ENCODE measurements around the gene MMP14. TPM values are rescaled to one million over a fixed set of nuclear protein-coding genes. Genes with fewer than 3 reads are reported as not detected.

The MMP14 gene
- total and polyA plus RNA-seq, 2 of the 13 experiments (the other 11 are each of a cell fraction or from before 2014, with no cell fraction given), result 5.2 to 9.8 TPM

GRCh38 chr14:22872033-22872832, 35.8 kb downstream of the MMP14 start (continued):
- TF ChIP-seq FOXA1 (IDR thresholded peaks at IDR 0.05) (no peak), FOXA1 (CRISPR knock-in tag; IDR thresholded peaks at IDR 0.05) (no peak), CCAR2 (optimal IDR thresholded peaks at IDR 0.05; ENCODE audit: low read depth, low read length) (peak; percentile 82), BRCA1 (CRISPR knock-in tag; IDR thresholded peaks at IDR 0.05) (0 out of 2 replicates have a peak, but pooled peaks have one; percentile 38), ZBTB43 (CRISPR knock-in tag; conservative IDR thresholded peaks at IDR 0.05) (peak; percentile 61; the same call in 1 of the 2 replicates), MED8 (CRISPR knock-in tag; IDR thresholded peaks at IDR 0.05; ENCODE audit: insufficient replicate concordance) (no peak), PCBP1 (IDR thresholded peaks at IDR 0.05; ENCODE audit: borderline replicate concordance, low read depth, low read length) (no peak), ZFYVE20 (CRISPR knock-in tag; IDR thresholded peaks at IDR 0.05; ENCODE audit: borderline replicate concordance, low read depth) (no peak), SP2 (CRISPR knock-in tag; IDR thresholded peaks at IDR 0.05) (no peak), ZNF709 (CRISPR knock-in tag; IDR thresholded peaks at IDR 0.05) (0 out of 2 replicates have a peak, but pooled peaks have one; percentile 7), TBX3 (IDR thresholded peaks at IDR 0.05; ENCODE audit: borderline replicate concordance) (no peak), MTERF4 (CRISPR knock-in tag; IDR thresholded peaks at IDR 0.05) (peak; percentile 66; the same call in 1 of the 2 replicates), GPBP1L1 (CRISPR knock-in tag; IDR thresholded peaks at IDR 0.05) (no peak), ZNF501 (CRISPR knock-in tag; IDR thresholded peaks at IDR 0.05) (no peak), PRMT3 (CRISPR knock-in tag; IDR thresholded peaks at IDR 0.05; ENCODE audit: borderline replicate concordance, low read depth) (no peak), ZNF296 (CRISPR knock-in tag; conservative IDR thresholded peaks at IDR 0.05) (no peak), KDM4B (CRISPR knock-in tag; IDR thresholded peaks at IDR 0.05) (no peak; the same call in 1 of the 2 replicates), FOXP4 (CRISPR knock-in tag; IDR thresholded peaks at IDR 0.05) (no peak), KMT2B (CRISPR knock-in tag; IDR thresholded peaks at IDR 0.05) (0 out of 2 replicates have a peak, but pooled peaks have one; percentile 4), SIN3A (IDR thresholded peaks at IDR 0.05; ENCODE audit: borderline replicate concordance, low read depth, low read length) (0 out of 2 replicates have a peak, but pooled peaks have one; percentile 9), FOXK1 (CRISPR knock-in tag; IDR thresholded peaks at IDR 0.05; ENCODE audit: borderline replicate concordance, low read depth) (peak; percentile 43; the same call in 1 of the 2 replicates)
